ENCODE results near the gene CACNG8. TPM values are rescaled to one million over a fixed set of nuclear protein-coding genes. Genes with fewer than 3 reads are reported as not detected.
"Not testable (repeated sequence)": the region's sequence is repeated elsewhere in the genome, so short reads cannot be mapped to it uniquely, and the experiment has no call there.

CACNG8 gene
- total and polyA plus RNA-seq, 8 donors, result under 0.01 to 0.06 (median 0.03) TPM; not detected in 1

- Histone ChIP-seq H3K4me1 (no peaks in the 10 kb centered on the region), H3K4me3 (no peak overlapping the region), H3K27me3 (no peaks in the 10 kb centered on the region), H3K36me3 (no peaks in the 10 kb centered on the region), H3K9me3 (no peaks in the 10 kb centered on the region), H3K27ac (no peak overlapping the region)
- FAIRE-seq (no peak), DNase-seq (no peak), ATAC-seq (peak in 1 of 4 donors; percentile 18)
- WGBS, 2 donors, result 19 to 24% methylated on average over 13 of the region's 13 CpGs
- intact Hi-C loops (cut with DNase I), result loop anchor here in 1 of 3 donors (10.0 kb wide), 1 partner anchor 226 kb away; no protein-coding TSS in a partner anchor
- no peak for TF ChIP-seq CTCF (IDR thresholded peaks at IDR 0.05)
These were observed 68.3 kb downstream of the CACNG8 start for GRCh38 chr19:54030895-54031586.

GRCh38 chr19:54035215-54036178, 72.8 kb downstream of the CACNG8 start:
- DNase-seq, result no peak
- H3K9me3 ChIP-seq, result no peaks in the 10 kb centered on the region
- H3K4me1 ChIP-seq, result no peaks in the 10 kb centered on the region
- intact Hi-C loops (cut with DNase I), result loop anchor here in 1 of 3 donors (10.0 kb wide), 1 partner anchor 231 kb away; no protein-coding TSS in a partner anchor
- H3K27ac ChIP-seq, result no peak overlapping the region
- no peak for FAIRE-seq
- H3K4me3 ChIP-seq, result no peak overlapping the region
- 36 to 51% methylated on average over 4 of the region's 4 CpGs for WGBS, 2 donors
- no peaks in the 10 kb centered on the region for H3K36me3 ChIP-seq
- H3K27me3 ChIP-seq, result no peaks in the 10 kb centered on the region
- ATAC-seq, result no peak
- TF ChIP-seq CTCF (IDR thresholded peaks at IDR 0.05), result no peak

- not testable (repeated sequence) for DNase-seq, H3K9me3 ChIP-seq, H3K36me3 ChIP-seq, H3K4me3 ChIP-seq, H3K27ac ChIP-seq, H3K4me1 ChIP-seq, ATAC-seq, H3K27me3 ChIP-seq, FAIRE-seq
- intact Hi-C loops (cut with DNase I), result loop anchor here in 1 of 3 donors (10.0 kb wide), 1 partner anchor 232 kb away; no protein-coding TSS in a partner anchor
- 51 to 74% methylated on average over 5 of the region's 5 CpGs for WGBS, 2 donors
These were observed 73.8 kb downstream of the CACNG8 start for GRCh38 chr19:54036542-54036941.

Other genes starting within 250 kb of the CACNG8 start
- under 1 TPM in 5 of 6 donors, not detected in 1; 0.08 to 0.81 (median 0.32) TPM for gene NLRP12, start 138.6 kb upstream of the CACNG8 start, total RNA-seq
- under 1 TPM; 0.02 to 0.19 TPM for gene NLRP12, start 138.6 kb upstream of the CACNG8 start, polyA plus RNA-seq
- 10 to 100 TPM; 21.5 to 57.6 (median 31.0) TPM for gene MYADM, start 95.1 kb upstream of the CACNG8 start, total RNA-seq
- gene MYADM, start 95.1 kb upstream of the CACNG8 start, polyA plus RNA-seq, result 10 to 100 TPM; 14.0 to 40.6 TPM
- gene PRKCG, start 80.7 kb upstream of the CACNG8 start, total RNA-seq, result under 1 TPM in 5 of 6 donors, not detected in 1; 0.16 to 0.38 (median 0.18) TPM
- gene PRKCG, start 80.7 kb upstream of the CACNG8 start, polyA plus RNA-seq, result 1 to 10 TPM in 1 of 2 donors, under 1 TPM in 1; 0.99 to 2.2 TPM
- gene CACNG7, start 53.7 kb upstream of the CACNG8 start, total RNA-seq, result under 1 TPM in 2 of 6 donors, not detected in 4; 0.04 to 0.09 TPM
- under 1 TPM; 0.02 to 0.08 TPM for gene CACNG7, start 53.7 kb upstream of the CACNG8 start, polyA plus RNA-seq
- not detected for gene CACNG6, start 28.7 kb downstream of the CACNG8 start, total RNA-seq
- not detected for gene CACNG6, start 28.7 kb downstream of the CACNG8 start, polyA plus RNA-seq
- not detected for gene VSTM1, start 101.0 kb downstream of the CACNG8 start, total RNA-seq
- gene VSTM1, start 101.0 kb downstream of the CACNG8 start, polyA plus RNA-seq, result not detected
- not detected for gene TARM1, start 118.4 kb downstream of the CACNG8 start, total RNA-seq
- not detected for gene TARM1, start 118.4 kb downstream of the CACNG8 start, polyA plus RNA-seq
- gene OSCAR, start 137.9 kb downstream of the CACNG8 start, total RNA-seq, result 1 to 10 TPM in 2 of 6 donors, under 1 TPM in 3, not detected in 1; 0.41 to 3.2 (median 0.84) TPM
- 1 to 10 TPM; 1.0 to 1.1 TPM for gene OSCAR, start 137.9 kb downstream of the CACNG8 start, polyA plus RNA-seq
- 10 to 100 TPM; 27.7 to 52.1 (median 45.1) TPM for gene NDUFA3, start 139.9 kb downstream of the CACNG8 start, total RNA-seq
- 100 to 1,000 TPM; 107 to 166 TPM for gene NDUFA3, start 139.9 kb downstream of the CACNG8 start, polyA plus RNA-seq
- 1 to 10 TPM; 3.8 to 8.8 (median 5.0) TPM for gene TFPT, start 152.7 kb downstream of the CACNG8 start, total RNA-seq
- gene TFPT, start 152.7 kb downstream of the CACNG8 start, polyA plus RNA-seq, result 10 to 100 TPM; 16.1 to 16.6 TPM
- 10 to 100 TPM; 14.4 to 27.2 (median 19.5) TPM for gene PRPF31, start 152.8 kb downstream of the CACNG8 start, total RNA-seq
- gene PRPF31, start 152.8 kb downstream of the CACNG8 start, polyA plus RNA-seq, result 10 to 100 TPM; 45.0 to 47.1 TPM
- gene CNOT3, start 174.8 kb downstream of the CACNG8 start, total RNA-seq, result 10 to 100 TPM; 16.8 to 28.5 (median 21.3) TPM
- 10 to 100 TPM; 39.0 to 40.0 TPM for gene CNOT3, start 174.8 kb downstream of the CACNG8 start, polyA plus RNA-seq
- 1 to 10 TPM; 2.1 to 5.1 (median 4.4) TPM for gene LENG1, start 196.8 kb downstream of the CACNG8 start, total RNA-seq
- gene LENG1, start 196.8 kb downstream of the CACNG8 start, polyA plus RNA-seq, result 1 to 10 TPM; 9.6 to 9.7 TPM
- 10 to 100 TPM; 51.8 to 66.5 (median 56.2) TPM for gene TMC4, start 210.2 kb downstream of the CACNG8 start, total RNA-seq
- gene TMC4, start 210.2 kb downstream of the CACNG8 start, polyA plus RNA-seq, result 10 to 100 TPM; 80.0 to 88.9 TPM
- gene MBOAT7, start 226.6 kb downstream of the CACNG8 start, total RNA-seq, result 10 to 100 TPM; 18.8 to 47.2 (median 27.3) TPM
- gene MBOAT7, start 226.6 kb downstream of the CACNG8 start, polyA plus RNA-seq, result 10 to 100 TPM; 32.6 to 34.7 TPM
- gene TSEN34, start 228.4 kb downstream of the CACNG8 start, total RNA-seq, result 10 to 100 TPM; 16.8 to 24.7 (median 19.4) TPM
- gene TSEN34, start 228.4 kb downstream of the CACNG8 start, polyA plus RNA-seq, result 10 to 100 TPM; 19.5 to 33.3 TPM
- gene RPS9, start 237.9 kb downstream of the CACNG8 start, total RNA-seq, result 1,000 to 10,000 TPM in 4 of 6 donors, 100 to 1,000 TPM in 2; 815 to 1,921 (median 1,191) TPM
- gene RPS9, start 237.9 kb downstream of the CACNG8 start, polyA plus RNA-seq, result 1,000 to 10,000 TPM; 2,302 to 2,340 TPM